Breast epithelium (tissue), 4 donors: Measurements from ENCODE around the gene ALOX5AP. TPM values are rescaled to one million over a fixed set of nuclear protein-coding genes. Genes with fewer than 3 reads are reported as not detected.
A peak's percentile ranks its signal among the peaks of the same experiment; 100 is the strongest.

ENCODE experiments used
- DNase-seq, 2 donors: peaks; one replicate each; pipeline ENCODE4 v3.0.0-alpha.2; 2019; ENCODE audit warnings: low spot score in 2 of 2
- H3K27ac ChIP-seq, 2 donors: fragments of 200-600 bp; sonication (generic) in 1 of 2; one replicate each; pipeline ENCODE4 v1.5.1; 2016 to 2019; ENCODE audit warnings: mild to moderate bottlenecking in 1 of 2
- H3K27me3 ChIP-seq, 2 donors: fragments of 200-600 bp; sonication (generic) in 1 of 2; one replicate each; pipeline versions ENCODE4 v1.5.1 to v1.6.0; 2017 to 2019; ENCODE audit warnings: control low read depth in 1 of 2, mild to moderate bottlenecking in 1 of 2
- H3K36me3 ChIP-seq: fragments of 200-600 bp; one replicate; pipeline ENCODE4 v1.5.1; 2019
- H3K4me1 ChIP-seq, 2 donors: fragments of 200-600 bp; sonication (generic); one replicate each; pipeline ENCODE4 v1.5.1; 2016 to 2019; ENCODE audit warnings: control low read depth in 1 of 2
- H3K4me3 ChIP-seq, 3 donors: fragments of 200-600 bp; sonication (generic); 1 replicate in 2 of 3; 2 replicates in 1 of 3; pipeline ENCODE4 v1.5.1; 2016 to 2019; ENCODE audit warnings: mild to moderate bottlenecking in 3 of 3, moderate library complexity in 2 of 3
- H3K9me3 ChIP-seq, 2 donors: fragments of 200-600 bp; sonication (generic) in 1 of 2; one replicate each; pipeline ENCODE4 v1.5.1; 2016 to 2019; ENCODE audit warnings: control low read depth in 1 of 2
- CTCF ChIP-seq, 3 donors: fragments of 450-650 bp; IDR thresholded peaks; one replicate each; pipeline ENCODE4 v1.5.1; 2016 to 2017; ENCODE audit warnings: antibody characterized with exemption in 3 of 3, mild to moderate bottlenecking in 3 of 3, moderate library complexity in 3 of 3
- POLR2A ChIP-seq: fragments of 450-650 bp; IDR thresholded peaks from one replicate; pipeline ENCODE4 v1.6.1; 2016; ENCODE audit warnings: antibody characterized with exemption, mild to moderate bottlenecking, moderate library complexity
- POLR2AphosphoS5 ChIP-seq, 3 donors: sonication (generic); formaldehyde crosslinking; IDR thresholded peaks; one replicate each; pipeline ENCODE4 v1.6.1; 2017; ENCODE audit warnings: antibody characterized with exemption in 3 of 3
- intact Hi-C: fragments of 100-400 bp; cut with DNase I; formaldehyde crosslinking; loops from one replicate; pipeline ENCODE4 v1.15.1; 2023; ENCODE audit warnings: low total_unique reads
- total RNA-seq, 3 donors: library from RNA; depleted of rRNA; stranded (reverse); fragments of >200 nt; gene quantifications; one replicate each; pipeline ENCODE4 v1.1.0, GENCODE V29; 2016

The ALOX5AP gene
- total RNA-seq, 3 donors from 2014 or later: 32.1 to 47.4 (median 37.9) TPM

GRCh38 chr13:30789166-30789862 lies 54.0 kb downstream of the ALOX5AP start:
- TF ChIP-seq CTCF (IDR thresholded peaks at IDR 0.05): no peak
- TF ChIP-seq POLR2A: no peak
- TF ChIP-seq POLR2AphosphoS5 (IDR thresholded peaks at IDR 0.05): no peak
- Histone ChIP-seq H3K9me3 (no peaks in the 10 kb centered on the region), H3K4me1 (peaks cover 3 to 16% of the 10 kb centered on the region in 2 donors), H3K27me3 (no peaks in the 10 kb centered on the region), H3K36me3 (no peaks in the 10 kb centered on the region), H3K4me3 (no peak overlapping the region), H3K27ac (no peak overlapping the region)
- no peak for DNase-seq
- intact Hi-C loops: no loop called here

GRCh38 chr13:30790592-30790991 lies 55.2 kb downstream of the ALOX5AP start:
- intact Hi-C loops: loop anchor here (10.0 kb wide), 1 partner anchor 106 kb away; no protein-coding TSS in a partner anchor
- no peaks in the 10 kb centered on the region for H3K9me3 ChIP-seq
- DNase-seq: no peak

GRCh38 chr13:30791354-30792001 lies 56.1 kb downstream of the ALOX5AP start:
- no peaks in the 10 kb centered on the region for H3K36me3 ChIP-seq
- DNase-seq: no peak
- TF ChIP-seq CTCF (IDR thresholded peaks at IDR 0.05): no peak
- TF ChIP-seq POLR2AphosphoS5 (IDR thresholded peaks at IDR 0.05): no peak
- TF ChIP-seq POLR2A: no peak
- peaks cover 6 to 16% of the 10 kb centered on the region in 2 donors for H3K4me1 ChIP-seq
- intact Hi-C loops: loop anchor here (10.0 kb wide), 1 partner anchor 107 kb away; no protein-coding TSS in a partner anchor
- no peak overlapping the region for H3K4me3 ChIP-seq
- peak overlapping the region; percentile 83 to 86 for H3K27ac ChIP-seq
- no peaks in the 10 kb centered on the region for H3K27me3 ChIP-seq
- no peaks in the 10 kb centered on the region for H3K9me3 ChIP-seq

More at GRCh38 chr13:30790592-30790991, 55.2 kb downstream of the ALOX5AP start:
- TF ChIP-seq POLR2A (no peak), CTCF (IDR thresholded peaks at IDR 0.05) (no peak), POLR2AphosphoS5 (IDR thresholded peaks at IDR 0.05) (no peak)
- H3K4me3 ChIP-seq: no peak overlapping the region
- peaks cover 3 to 16% of the 10 kb centered on the region in 2 donors for H3K4me1 ChIP-seq
- no peak overlapping the region for H3K27ac ChIP-seq
- H3K27me3 ChIP-seq: no peaks in the 10 kb centered on the region
- no peaks in the 10 kb centered on the region for H3K36me3 ChIP-seq

GRCh38 chr13:30792285-30793000 lies 57.1 kb downstream of the ALOX5AP start:
- TF ChIP-seq CTCF (IDR thresholded peaks at IDR 0.05) (peak in 2 of 3 donors; percentile 38 to 42), POLR2AphosphoS5 (IDR thresholded peaks at IDR 0.05) (peak; percentile 27 to 54 (median 53)), POLR2A (no peak)
- DNase-seq: peak; percentile 87 to 91
- Histone ChIP-seq H3K27ac (peak overlapping the region; percentile 83 to 86), H3K4me1 (peaks cover 6 to 25% of the 10 kb centered on the region in 2 donors), H3K4me3 (no peak overlapping the region), H3K9me3 (no peaks in the 10 kb centered on the region), H3K36me3 (no peaks in the 10 kb centered on the region), H3K27me3 (no peaks in the 10 kb centered on the region)
- intact Hi-C loops: loop anchor here (10.0 kb wide), 1 partner anchor 108 kb away; no protein-coding TSS in a partner anchor
